HL-60 (cell line): ENCODE results near the gene CAMK1D.

Experiments
- DNase-seq, 2 experiments: peaks; one replicate each; pipeline ENCODE4 v3.0.0-alpha.2; 2010 to 2020; ENCODE audit warnings: low read depth in 1 of 2, low spot score in 1 of 2
- H3K27ac ChIP-seq: fragments of 250-450 bp; sonication (Bioruptor Pico); replicated peaks from 2 replicates; pipeline ENCODE4 v1.5.1; 2020; ENCODE audit warnings: mild to moderate bottlenecking, moderate library complexity
- H3K27me3 ChIP-seq: fragments of 250-450 bp; sonication (Bioruptor Pico); 2 replicates; pipeline ENCODE4 v1.5.1; 2021; ENCODE audit warnings: mild to moderate bottlenecking, moderate library complexity; ENCODE audit not compliant: insufficient read depth, poor library complexity, severe bottlenecking
- H3K4me3 ChIP-seq: replicated peaks from 2 replicates; pipeline ENCODE4 v1.5.1; 2011; ENCODE audit warnings: mild to moderate bottlenecking, control low read depth, low read length; ENCODE audit not compliant: insufficient read depth
- CTCF ChIP-seq: IDR thresholded peaks from one replicate; pipeline ENCODE4 v1.5.1; 2011; ENCODE audit warnings: low read length, control low read depth, inconsistent platforms; ENCODE audit not compliant: insufficient read depth
- GABPA ChIP-seq: IDR thresholded peaks from 2 replicates; pipeline ENCODE4 v1.6.1; 2012; ENCODE audit warnings: low read depth
- POLR2AphosphoS5 ChIP-seq: IDR thresholded peaks from 2 replicates; pipeline ENCODE4 v1.6.1; 2012; ENCODE audit warnings: low read depth
- REST ChIP-seq: IDR thresholded peaks from 2 replicates; pipeline ENCODE4 v1.6.1; 2012; ENCODE audit warnings: low read depth; ENCODE audit not compliant: insufficient replicate concordance
- SPI1 ChIP-seq: IDR thresholded peaks from 2 replicates; pipeline ENCODE4 v1.6.1; 2012; ENCODE audit warnings: low read depth, mild to moderate bottlenecking, borderline replicate concordance

Gene CAMK1D

DNA sequence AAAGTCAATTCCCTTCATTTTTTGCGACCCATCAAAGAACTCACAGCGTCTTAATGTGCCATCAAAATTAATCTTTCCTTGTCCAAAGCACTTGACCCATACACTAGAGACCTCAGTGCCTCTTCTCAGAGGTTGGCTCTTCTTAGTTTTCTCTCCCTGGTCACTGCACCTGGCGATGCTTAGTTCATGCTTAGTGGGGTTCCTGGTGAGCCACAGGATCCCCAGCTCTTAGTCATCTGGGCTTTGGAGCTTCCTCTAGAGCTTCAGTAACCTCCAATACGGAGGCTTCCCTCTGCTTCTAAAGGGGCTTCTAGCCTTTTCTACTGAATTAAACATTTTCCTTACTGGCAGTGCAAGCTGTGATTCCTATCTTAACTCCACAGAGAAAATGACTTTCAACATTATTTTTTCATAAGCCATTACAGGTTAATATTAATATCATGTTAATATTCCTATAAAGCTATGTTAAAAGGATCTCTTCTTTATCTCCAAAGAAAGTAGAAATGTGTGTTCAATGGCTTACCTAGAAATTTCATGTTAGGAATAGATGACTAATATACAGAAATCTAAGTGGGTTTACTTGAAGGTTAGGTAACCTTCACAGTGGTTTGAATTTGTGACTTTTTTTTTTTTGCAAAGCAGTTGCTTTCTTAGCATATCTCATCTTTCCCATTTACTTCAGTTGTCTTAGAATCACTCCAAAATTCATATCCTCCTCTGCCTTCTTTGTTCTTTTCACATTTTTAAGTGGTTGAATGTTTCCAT, 295.2 kb downstream of the CAMK1D start:
- Histone ChIP-seq H3K27me3 (no peaks in the 10 kb centered on the region), H3K27ac (no peak overlapping the region), H3K4me3 (no peak overlapping the region)
- no peak for DNase-seq
- no peak for TF ChIP-seq REST
- no peak for TF ChIP-seq POLR2AphosphoS5
- no peak for TF ChIP-seq CTCF
- TF ChIP-seq GABPA, result no peak
- no peak for TF ChIP-seq SPI1

- DNase-seq, result no peak
- Histone ChIP-seq H3K4me3 (no peak overlapping the region), H3K27ac (no peak overlapping the region), H3K27me3 (no peaks in the 10 kb centered on the region)
- no peak for TF ChIP-seq POLR2AphosphoS5
- no peak for TF ChIP-seq REST
- no peak for TF ChIP-seq SPI1
These were observed 296.1 kb downstream of the CAMK1D start for GRCh38 chr10:12645449-12645848.

DNA sequence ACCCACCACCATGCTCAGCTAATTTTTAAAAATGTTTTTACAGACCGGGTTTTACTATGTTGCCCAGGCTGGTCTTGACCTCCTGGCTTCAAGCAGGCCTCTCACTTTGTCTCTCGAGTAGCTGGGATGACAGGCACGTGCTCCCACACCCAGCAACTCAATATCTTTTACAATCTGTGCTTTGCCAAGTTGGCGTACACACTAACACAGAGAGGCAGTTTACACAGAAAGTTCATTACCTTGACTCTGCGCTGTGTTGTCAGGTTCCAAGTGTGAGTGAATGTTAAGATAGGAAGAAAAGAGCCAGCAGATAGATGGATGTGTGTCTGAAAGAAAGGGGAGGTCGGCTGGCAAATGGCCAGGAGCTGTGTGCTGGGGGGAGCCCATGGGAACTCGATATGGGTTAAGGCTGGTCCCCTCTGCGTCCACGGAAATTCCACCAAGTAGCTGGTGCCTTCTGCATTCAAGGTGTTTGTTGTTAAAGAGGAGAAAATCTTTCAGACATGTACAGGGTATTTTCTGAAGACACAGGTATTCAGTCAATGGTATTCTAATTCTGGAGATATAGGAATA, 299.8 kb downstream of the CAMK1D start:
- no peak overlapping the region for H3K27ac ChIP-seq
- TF ChIP-seq GABPA (no peak), CTCF (no peak), POLR2AphosphoS5 (no peak), SPI1 (no peak), REST (no peak)
- no peak overlapping the region for H3K4me3 ChIP-seq
- DNase-seq, result no peak
- no peaks in the 10 kb centered on the region for H3K27me3 ChIP-seq
